Coronary artery (tissue), 2 donors: Measurements from ENCODE around the gene TNS1.
A peak's percentile ranks its signal among the peaks of the same experiment; 100 is the strongest.

Experiments used
- DNase-seq: peaks from one replicate; pipeline ENCODE4 v3.0.0-alpha.2; 2017; ENCODE audit warnings: low spot score
- H3K27ac ChIP-seq, 2 donors: fragments of 200-600 bp; sonication (generic); one replicate each; pipeline ENCODE4 v1.5.1; 2016 to 2019
- H3K4me3 ChIP-seq: fragments of 200-600 bp; sonication (generic); 2 replicates; pipeline ENCODE4 v1.5.1; 2016; ENCODE audit warnings: mild to moderate bottlenecking, moderate library complexity
- CTCF ChIP-seq: fragments of 200-600 bp; sonication (generic); IDR thresholded peaks from one replicate; pipeline ENCODE4 v1.5.1; 2019; ENCODE audit warnings: antibody characterized with exemption

TNS1 gene

DNA sequence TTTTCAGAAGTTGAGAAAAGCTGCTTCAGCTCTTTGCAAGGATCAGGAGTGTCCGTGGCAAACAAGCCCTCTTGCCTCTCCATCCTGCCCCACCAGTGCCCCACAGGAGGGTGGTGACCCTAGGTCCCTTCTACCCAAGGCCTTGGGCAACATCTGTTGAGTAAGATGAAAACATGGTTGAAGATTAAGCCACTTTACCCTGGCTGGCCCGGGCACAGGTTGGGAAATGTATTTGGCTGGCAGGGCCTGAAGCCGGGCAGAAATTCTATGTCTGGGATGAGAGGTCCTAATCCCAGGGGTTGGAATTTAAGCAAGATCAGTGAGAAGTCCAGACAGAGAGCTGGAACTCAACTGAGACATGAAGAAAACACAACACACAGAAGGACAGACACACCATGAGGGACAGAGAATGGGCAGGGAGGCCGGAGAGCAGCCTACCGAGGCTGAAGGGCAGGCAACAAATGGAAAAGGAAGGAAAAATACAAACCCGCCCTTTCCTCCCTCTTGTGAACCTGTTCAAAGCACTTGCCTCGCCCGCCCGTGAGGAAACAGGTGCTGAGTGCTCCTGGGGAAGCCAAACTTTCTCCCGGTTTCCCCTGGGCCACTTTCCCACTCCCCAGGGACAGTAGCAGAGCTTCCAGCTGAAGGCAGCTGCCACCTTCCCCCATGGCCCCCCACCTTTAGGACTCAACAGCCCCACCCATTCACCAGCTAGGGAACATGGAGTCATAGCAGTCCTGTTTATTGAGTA lies 86.1 kb downstream of the TNS1 start:
- peak; percentile 92 for DNase-seq
- peak overlapping the region; percentile 49 for H3K4me3 ChIP-seq
- H3K27ac ChIP-seq, result peak overlapping the region; percentile 93 to 99
- TF ChIP-seq CTCF, result no peak

DNA sequence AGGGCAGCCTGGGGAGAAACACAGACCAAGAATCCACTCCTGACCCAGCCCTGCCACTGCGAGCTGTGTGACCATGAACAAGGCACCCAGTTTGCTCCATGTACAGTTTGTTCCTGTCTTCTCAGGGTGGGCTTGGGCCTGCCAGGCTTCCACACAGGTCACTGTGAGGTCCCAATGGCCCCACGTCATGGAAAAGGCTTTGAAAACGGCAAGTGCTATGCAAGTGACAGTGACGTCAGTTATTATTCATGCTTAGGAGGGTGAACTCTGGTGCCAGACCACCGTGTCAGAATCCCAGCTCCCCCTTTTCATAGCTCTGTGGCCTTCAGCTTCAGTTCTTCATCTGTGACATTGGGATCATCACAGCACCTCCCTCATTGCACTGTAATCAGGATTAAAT lies 87.1 kb downstream of the TNS1 start:
- peak; percentile 89 for DNase-seq
- Histone ChIP-seq H3K4me3 (peak overlapping the region; percentile 49), H3K27ac (peak overlapping the region; percentile 93 to 99)
- no peak for TF ChIP-seq CTCF

- DNase-seq, result no peak
- Histone ChIP-seq H3K4me3 (no peak overlapping the region), H3K27ac (peak overlapping the region; percentile 93 to 99)
- TF ChIP-seq CTCF, result no peak
Observed at GRCh38 chr2:217914878-217915277, 87.9 kb downstream of the TNS1 start.

- peak overlapping the region; percentile 44 for H3K4me3 ChIP-seq
- no peak for TF ChIP-seq CTCF
- H3K27ac ChIP-seq, result peak overlapping the region; percentile 93 to 99
- DNase-seq, result no peak
Observed at GRCh38 chr2:217914078-217914477, 88.7 kb downstream of the TNS1 start.

GRCh38 chr2:217913436-217913835 lies 89.4 kb downstream of the TNS1 start:
- TF ChIP-seq CTCF, result no peak
- no peak for DNase-seq
- peak overlapping the region; percentile 93 to 99 for H3K27ac ChIP-seq
- peak overlapping the region; percentile 44 for H3K4me3 ChIP-seq

- Histone ChIP-seq H3K4me3 (peak overlapping the region; percentile 44), H3K27ac (peak overlapping the region; percentile 93 to 99)
- DNase-seq, result no peak
- TF ChIP-seq CTCF, result no peak
Observed at GRCh38 chr2:217912098-217913024, 90.4 kb downstream of the TNS1 start.
